HepG2 (cell line): ENCODE results near the gene TPGS1. TPM values are rescaled to one million over a fixed set of nuclear protein-coding genes. Genes with fewer than 3 reads are reported as not detected.

Experiments used
- BRF2 ChIP-seq: sonication (generic); formaldehyde crosslinking; IDR thresholded peaks from 2 replicates; pipeline ENCODE4 v1.8.1; 2022; ENCODE audit warnings: mild to moderate bottlenecking, missing genetic modification reagents
- CAMTA2 ChIP-seq: sonication (generic); formaldehyde crosslinking; IDR thresholded peaks from 2 replicates; pipeline ENCODE4 v1.4.0; 2020; ENCODE audit warnings: mild to moderate bottlenecking, missing genetic modification reagents, borderline replicate concordance
- CBX1 ChIP-seq: IDR thresholded peaks from one replicate; pipeline ENCODE4 v1.6.1; 2016; ENCODE audit warnings: antibody characterized with exemption, low read depth
- DR1 ChIP-seq: sonication (generic); formaldehyde crosslinking; IDR thresholded peaks from 2 replicates; pipeline ENCODE4 v1.8.0; 2021; ENCODE audit warnings: mild to moderate bottlenecking, missing genetic modification reagents, inconsistent platforms
- FOXO1 ChIP-seq: sonication (generic); formaldehyde crosslinking; IDR thresholded peaks from 2 replicates; pipeline ENCODE4 v1.4.0; 2020; ENCODE audit warnings: missing genetic modification reagents
- GPN1 ChIP-seq: sonication (generic); formaldehyde crosslinking; IDR thresholded peaks from 2 replicates; pipeline ENCODE4 v1.5.1; 2020; ENCODE audit warnings: missing genetic modification reagents, borderline replicate concordance
- JUNB ChIP-seq: sonication (generic); formaldehyde crosslinking; IDR thresholded peaks from 2 replicates; pipeline ENCODE4 v1.8.0; 2022; ENCODE audit warnings: missing genetic modification reagents, mild to moderate bottlenecking, borderline replicate concordance
- KAT7 ChIP-seq: IDR thresholded peaks from 2 replicates; pipeline ENCODE4 v1.6.1; 2018; ENCODE audit warnings: borderline replicate concordance, missing compliant biosample characterization
- KLF12 ChIP-seq: sonication (generic); formaldehyde crosslinking; IDR thresholded peaks from 2 replicates; pipeline ENCODE4 v1.4.0; 2020; ENCODE audit warnings: missing genetic modification reagents, borderline replicate concordance
- KLF15 ChIP-seq: sonication (generic); formaldehyde crosslinking; IDR thresholded peaks from 2 replicates; pipeline ENCODE4 v1.8.1; 2023; ENCODE audit warnings: borderline replicate concordance, mild to moderate bottlenecking, inconsistent platforms, missing genetic modification reagents, mixed read lengths
- KLF16 ChIP-seq, 2 experiments: sonication (generic) in 1 of 2; formaldehyde crosslinking in 1 of 2; IDR thresholded peaks; 2 replicates each; pipeline versions ENCODE4 v1.6.1 to v1.8.0; 2016 to 2023; ENCODE audit warnings: missing genetic modification reagents in 2 of 2, missing compliant biosample characterization in 1 of 2
- MYNN ChIP-seq: sonication (generic); formaldehyde crosslinking; IDR thresholded peaks from 2 replicates; pipeline ENCODE4 v1.4.0; 2020; ENCODE audit warnings: mild to moderate bottlenecking, low read depth, missing genetic modification reagents
- NCOA5 ChIP-seq: sonication (generic); formaldehyde crosslinking; IDR thresholded peaks from 2 replicates; pipeline ENCODE4 v1.4.0; 2020; ENCODE audit warnings: missing genetic modification reagents
- PHF8 ChIP-seq: sonication (generic); formaldehyde crosslinking; IDR thresholded peaks from 2 replicates; pipeline ENCODE4 v1.5.0; 2020; ENCODE audit warnings: missing genetic modification reagents
- SIN3B ChIP-seq: fragments of 150-350 bp; IDR thresholded peaks from 2 replicates; pipeline ENCODE4 v1.6.1; 2014; ENCODE audit warnings: low read length
- SMYD3 ChIP-seq: sonication (generic); formaldehyde crosslinking; IDR thresholded peaks from 2 replicates; pipeline ENCODE4 v1.8.1; 2023; ENCODE audit warnings: mild to moderate bottlenecking, missing genetic modification reagents
- SRSF9 ChIP-seq: fragments of 200-400 bp; formaldehyde crosslinking; IDR thresholded peaks from 2 replicates; pipeline ENCODE4 v1.6.1; 2018; ENCODE audit warnings: borderline replicate concordance, mild to moderate bottlenecking, low read depth, low read length; ENCODE audit not compliant: insufficient read depth, poor library complexity, severe bottlenecking
- TEAD3 ChIP-seq: optimal IDR thresholded peaks from 2 replicates; pipeline ENCODE3; 2016; ENCODE audit warnings: borderline replicate concordance
- ZNF24 ChIP-seq: fragments of 450-650 bp; IDR thresholded peaks from 2 replicates; pipeline ENCODE4 v1.6.1; 2017; ENCODE audit warnings: antibody characterized with exemption, mild to moderate bottlenecking
- ZNF607 ChIP-seq: sonication (generic); formaldehyde crosslinking; IDR thresholded peaks from 2 replicates; pipeline ENCODE4 v1.5.1; 2020; ENCODE audit warnings: missing genetic modification reagents, mild to moderate bottlenecking, borderline replicate concordance
- ZNF660 ChIP-seq: sonication (generic); formaldehyde crosslinking; IDR thresholded peaks from 2 replicates; pipeline ENCODE4 v1.5.1; 2020; ENCODE audit warnings: mild to moderate bottlenecking, low read depth, missing genetic modification reagents, borderline replicate concordance
- ZNF749 ChIP-seq: sonication (generic); formaldehyde crosslinking; IDR thresholded peaks from 2 replicates; pipeline ENCODE4 v1.8.0; 2022; ENCODE audit warnings: mild to moderate bottlenecking, missing genetic modification reagents, moderate library complexity, borderline replicate concordance
- ZNF780A ChIP-seq: sonication (generic); formaldehyde crosslinking; IDR thresholded peaks from 2 replicates; pipeline ENCODE4 v1.8.0; 2022; ENCODE audit warnings: mild to moderate bottlenecking, missing genetic modification reagents, moderate library complexity
- polyA plus RNA-seq, 8 experiments: library from polyadenylated mRNA; depleted of rRNA in 3 of 8; stranded (reverse) in 7 of 8; unstranded in 1 of 8; fragments of >200 nt; fragmentation: Illumina TruSeq in 4 of 8; extraction: Trizol in 4 of 8; gene quantifications; 2 replicates each; pipeline versions ENCODE4 v1.2.1 to v1.2.3, GENCODE V29; 2011 to 2016; ENCODE audit warnings: low read depth in 4 of 8, missing spikeins in 1 of 8, mixed read lengths in 1 of 8; ENCODE audit not compliant: insufficient read depth in 1 of 8
- total RNA-seq, 5 experiments: library from RNA; depleted of rRNA; stranded (reverse); fragments of >200 nt; fragmentation: Illumina TruSeq; extraction: Trizol; gene quantifications; 2 replicates each; pipeline ENCODE4 v1.2.3, GENCODE V29; 2016; ENCODE audit warnings: low read depth in 1 of 5
- TF ChIP-seq, protein P1 (sequence below): IDR thresholded peaks from 2 replicates; pipeline ENCODE4 v1.6.1; 2016
- TF ChIP-seq, protein P2 (sequence below): sonication (generic); formaldehyde crosslinking; IDR thresholded peaks from 2 replicates; pipeline ENCODE4 v1.4.0; 2020; ENCODE audit warnings: mild to moderate bottlenecking, missing genetic modification reagents
- TF ChIP-seq, protein P3 (sequence below): sonication (generic); formaldehyde crosslinking; IDR thresholded peaks from 2 replicates; pipeline ENCODE4 v1.5.0; 2020; ENCODE audit warnings: missing genetic modification reagents

TPGS1 gene
- total and polyA plus RNA-seq, 2 of the 13 experiments (the other 11 are each of a cell fraction or from before 2014, with no cell fraction given): 1.1 to 6.2 TPM

DNA sequence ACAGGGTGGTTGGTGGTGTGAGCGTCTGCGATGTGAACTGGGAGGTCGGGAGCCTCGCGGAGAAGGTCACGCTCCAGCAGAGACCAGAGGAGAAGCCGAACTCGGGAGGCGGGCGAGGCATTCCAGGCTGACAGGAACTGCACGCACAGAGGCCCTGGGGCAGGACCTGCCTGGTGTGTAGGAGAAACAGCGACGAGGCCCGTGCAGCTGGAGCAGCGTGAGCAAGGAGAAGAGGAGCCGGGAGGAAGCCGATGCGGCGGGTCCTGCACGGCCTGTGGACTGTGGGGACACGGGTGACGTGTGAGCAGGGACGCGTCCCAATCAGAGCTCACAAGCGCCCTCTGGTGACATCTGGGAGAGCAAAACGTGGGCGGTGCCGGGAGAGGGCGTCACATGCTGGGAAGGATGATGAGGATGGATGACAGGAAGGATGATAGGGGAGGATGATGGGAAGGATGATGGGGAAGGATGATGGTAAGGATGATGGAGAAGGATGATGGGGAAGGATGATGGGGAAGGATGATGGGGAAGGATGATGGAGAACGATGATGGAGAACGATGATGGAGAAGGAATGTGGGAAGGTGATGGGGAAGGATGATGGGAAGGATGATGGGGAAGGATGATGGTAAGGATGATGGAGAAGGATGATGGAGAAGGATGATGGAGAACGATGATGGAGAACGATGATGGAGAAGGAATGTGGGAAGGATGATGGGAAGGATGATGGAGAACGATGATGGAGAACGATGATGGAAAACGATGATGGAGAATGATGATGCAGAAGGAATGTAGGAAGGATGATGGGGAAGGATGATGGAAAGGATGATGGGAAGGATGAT is 27.1 kb upstream of the TPGS1 start (continued):
- TF ChIP-seq BRF2 (CRISPR knock-in tag) (no peak), DR1 (no peak), SMYD3 (no peak), TEAD3 (CRISPR knock-in tag) (peak; percentile 33), SIN3B (no peak), FOXO1 (CRISPR knock-in tag) (no peak), ZNF660 (CRISPR knock-in tag) (no peak), CAMTA2 (no peak), JUNB (CRISPR knock-in tag) (peak; percentile 14; the same call in 1 of the 2 replicates), KLF16 (CRISPR knock-in tag; IDR thresholded peaks at IDR 0.05) (no peak), ZNF607 (CRISPR knock-in tag) (peak; percentile 62; the same call in 1 of the 2 replicates), ZNF749 (no peak), ZNF780A (CRISPR knock-in tag) (0 out of 2 replicates have a peak, but pooled peaks have one; percentile 27), MYNN (CRISPR knock-in tag) (no peak), KLF15 (no peak), NCOA5 (no peak), CBX1 (no peak), KAT7 (CRISPR knock-in tag) (no peak), PHF8 (CRISPR knock-in tag) (no peak), ZNF24 (no peak), GPN1 (CRISPR knock-in tag) (no peak), KLF12 (CRISPR knock-in tag) (no peak), SRSF9 (no peak)
- TF ChIP-seq, protein P1, sequence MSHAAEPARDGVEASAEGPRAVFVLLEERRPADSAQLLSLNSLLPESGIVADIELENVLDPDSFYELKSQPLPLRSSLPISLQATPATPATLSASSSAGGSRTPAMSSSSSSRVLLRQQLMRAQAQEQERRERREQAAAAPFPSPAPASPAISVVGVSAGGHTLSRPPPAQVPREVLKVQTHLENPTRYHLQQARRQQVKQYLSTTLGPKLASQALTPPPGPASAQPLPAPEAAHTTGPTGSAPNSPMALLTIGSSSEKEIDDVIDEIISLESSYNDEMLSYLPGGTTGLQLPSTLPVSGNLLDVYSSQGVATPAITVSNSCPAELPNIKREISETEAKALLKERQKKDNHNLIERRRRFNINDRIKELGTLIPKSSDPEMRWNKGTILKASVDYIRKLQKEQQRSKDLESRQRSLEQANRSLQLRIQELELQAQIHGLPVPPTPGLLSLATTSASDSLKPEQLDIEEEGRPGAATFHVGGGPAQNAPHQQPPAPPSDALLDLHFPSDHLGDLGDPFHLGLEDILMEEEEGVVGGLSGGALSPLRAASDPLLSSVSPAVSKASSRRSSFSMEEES (CRISPR knock-in tag): 0 out of 2 replicates have a peak, but pooled peaks have one; percentile 43
- TF ChIP-seq, protein P2, sequence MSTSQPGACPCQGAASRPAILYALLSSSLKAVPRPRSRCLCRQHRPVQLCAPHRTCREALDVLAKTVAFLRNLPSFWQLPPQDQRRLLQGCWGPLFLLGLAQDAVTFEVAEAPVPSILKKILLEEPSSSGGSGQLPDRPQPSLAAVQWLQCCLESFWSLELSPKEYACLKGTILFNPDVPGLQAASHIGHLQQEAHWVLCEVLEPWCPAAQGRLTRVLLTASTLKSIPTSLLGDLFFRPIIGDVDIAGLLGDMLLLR (CRISPR knock-in tag): no peak
- TF ChIP-seq, protein P3, sequence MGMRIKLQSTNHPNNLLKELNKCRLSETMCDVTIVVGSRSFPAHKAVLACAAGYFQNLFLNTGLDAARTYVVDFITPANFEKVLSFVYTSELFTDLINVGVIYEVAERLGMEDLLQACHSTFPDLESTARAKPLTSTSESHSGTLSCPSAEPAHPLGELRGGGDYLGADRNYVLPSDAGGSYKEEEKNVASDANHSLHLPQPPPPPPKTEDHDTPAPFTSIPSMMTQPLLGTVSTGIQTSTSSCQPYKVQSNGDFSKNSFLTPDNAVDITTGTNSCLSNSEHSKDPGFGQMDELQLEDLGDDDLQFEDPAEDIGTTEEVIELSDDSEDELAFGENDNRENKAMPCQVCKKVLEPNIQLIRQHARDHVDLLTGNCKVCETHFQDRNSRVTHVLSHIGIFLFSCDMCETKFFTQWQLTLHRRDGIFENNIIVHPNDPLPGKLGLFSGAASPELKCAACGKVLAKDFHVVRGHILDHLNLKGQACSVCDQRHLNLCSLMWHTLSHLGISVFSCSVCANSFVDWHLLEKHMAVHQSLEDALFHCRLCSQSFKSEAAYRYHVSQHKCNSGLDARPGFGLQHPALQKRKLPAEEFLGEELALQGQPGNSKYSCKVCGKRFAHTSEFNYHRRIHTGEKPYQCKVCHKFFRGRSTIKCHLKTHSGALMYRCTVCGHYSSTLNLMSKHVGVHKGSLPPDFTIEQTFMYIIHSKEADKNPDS (CRISPR knock-in tag): no peak
